Right renal pelvis (tissue), 4 donors: ENCODE measurements around the gene FDX1. TPM values are rescaled to one million over a fixed set of nuclear protein-coding genes. Genes with fewer than 3 reads are reported as not detected.

Source experiments
- DNase-seq, 4 donors: peaks; one replicate each; pipeline ENCODE4 v3.0.0-alpha.2; 2013; ENCODE audit warnings: low read depth in 4 of 4, low spot score in 3 of 4, missing footprints in 1 of 4
- polyA plus RNA-seq, 4 donors: library from polyadenylated mRNA; unstranded; fragments of 120-200 nt; gene quantifications; one replicate each; pipeline ENCODE4 v1.2.1, GENCODE V29; 2013; ENCODE audit not compliant: insufficient read length in 4 of 4

The FDX1 gene
- polyA plus RNA-seq, 4 donors, result 23.3 to 23.9 (median 23.6) TPM

DNA sequence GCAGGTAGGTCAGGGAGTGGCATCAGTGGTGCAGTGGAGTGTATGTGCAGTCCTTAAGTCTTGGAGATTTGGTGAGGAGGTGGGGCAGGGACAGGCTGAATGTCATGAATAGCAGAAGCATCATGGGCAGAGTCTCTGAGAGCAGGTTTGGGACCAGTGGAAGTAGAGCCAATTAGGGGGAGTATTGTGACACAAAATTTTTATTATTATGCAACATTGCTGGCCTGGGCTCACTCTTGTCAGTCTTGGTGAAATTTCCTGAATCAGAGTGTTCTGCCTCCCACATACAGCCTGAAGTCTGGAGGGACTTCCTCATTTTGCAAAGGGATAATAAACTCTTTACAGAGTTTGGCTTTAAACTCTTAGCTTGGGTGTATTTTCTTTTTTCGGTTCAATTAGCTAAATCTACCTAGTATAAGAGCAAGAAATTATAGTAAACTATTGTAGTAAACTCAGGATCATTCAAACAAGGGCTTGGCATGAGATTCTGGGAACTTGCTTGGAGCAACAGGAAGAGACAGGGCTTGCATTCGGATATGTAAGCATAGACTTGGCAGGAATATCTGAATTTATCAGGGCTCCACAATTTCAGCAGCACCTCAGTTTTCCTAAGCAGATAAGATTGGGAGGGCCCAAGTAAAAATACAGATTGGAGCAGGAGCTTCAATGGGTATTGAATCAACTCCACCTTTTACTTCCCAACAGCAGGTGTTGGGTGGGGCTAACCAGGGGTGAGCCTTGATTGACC, 67.7 kb downstream of the FDX1 start:
- DNase-seq, result no peak

DNA sequence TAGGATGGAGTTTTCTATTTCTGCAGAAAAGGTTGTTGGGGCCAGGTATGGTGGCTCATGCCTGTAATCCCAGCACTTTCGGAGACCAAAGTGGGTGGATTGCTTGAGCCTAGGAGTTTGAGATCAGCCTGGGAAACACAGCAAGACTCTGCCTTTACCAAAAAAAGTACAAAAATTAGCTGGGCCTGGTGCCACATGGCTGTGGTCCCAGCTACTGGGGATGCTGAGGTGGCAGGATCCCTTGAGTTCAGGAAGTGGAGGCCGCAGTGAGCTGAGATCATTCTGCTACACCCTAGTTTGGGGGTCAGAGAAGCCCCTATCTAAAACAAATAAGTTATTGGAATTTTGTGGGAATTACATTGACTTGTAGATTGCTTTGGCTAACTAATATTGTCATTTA, 71.7 kb downstream of the FDX1 start:
- DNase-seq, result no peak

DNA sequence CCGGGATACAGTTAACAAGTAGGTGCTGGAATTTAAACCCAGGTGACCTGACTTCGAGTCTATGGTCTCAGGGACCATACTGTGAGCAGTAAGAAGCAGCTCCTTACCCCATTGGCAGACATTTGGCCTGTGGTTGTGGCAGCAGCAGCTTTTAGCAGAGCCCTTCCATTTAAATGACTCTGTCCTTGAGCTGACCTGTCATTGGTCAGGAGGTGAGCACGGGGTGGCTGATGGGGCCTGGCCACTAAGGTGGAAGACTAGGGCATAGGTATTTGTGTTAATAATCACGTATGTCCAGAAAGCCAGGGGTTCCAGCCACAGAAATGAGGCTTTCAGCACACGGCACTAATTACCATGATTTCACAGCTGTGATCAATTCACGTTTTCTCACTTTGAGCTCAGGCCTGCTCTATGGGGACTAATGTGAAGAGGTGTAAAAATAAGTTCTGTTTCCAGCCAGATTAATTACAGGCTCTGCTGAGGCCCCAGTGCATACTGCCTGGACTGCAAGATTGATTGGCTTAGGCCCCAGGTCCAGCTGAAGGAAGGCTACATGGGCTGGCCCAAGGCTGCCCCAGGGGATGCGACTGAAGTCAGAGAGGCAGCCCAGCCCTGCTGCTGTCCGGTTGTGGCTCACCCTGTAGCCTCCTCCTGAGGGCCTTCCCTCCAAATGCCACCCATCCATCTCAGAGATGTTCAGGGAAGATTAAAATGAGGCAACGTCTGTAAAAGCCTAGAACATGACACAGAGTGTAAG, 76.0 kb downstream of the FDX1 start:
- no peak for DNase-seq

DNA sequence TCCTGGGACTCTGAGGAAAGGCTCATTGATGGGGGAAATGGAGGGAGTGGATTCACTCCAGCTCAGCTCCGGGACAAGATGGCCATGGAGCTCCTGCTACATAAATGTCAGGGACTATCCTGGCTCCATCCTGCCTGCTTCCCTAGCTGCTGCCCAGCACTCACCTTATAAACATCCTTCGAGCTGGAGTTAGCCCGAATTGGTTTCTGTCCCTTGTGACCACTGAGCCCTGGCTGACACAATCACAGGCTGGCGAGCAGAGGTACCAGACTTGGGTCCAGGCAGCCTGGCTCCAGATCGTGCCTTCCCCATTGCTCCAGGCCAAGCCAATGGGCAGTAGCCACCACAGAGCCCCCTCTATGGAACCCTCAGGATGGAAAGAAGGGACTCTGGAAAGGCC, 77.6 kb downstream of the FDX1 start:
- DNase-seq, result no peak

DNA sequence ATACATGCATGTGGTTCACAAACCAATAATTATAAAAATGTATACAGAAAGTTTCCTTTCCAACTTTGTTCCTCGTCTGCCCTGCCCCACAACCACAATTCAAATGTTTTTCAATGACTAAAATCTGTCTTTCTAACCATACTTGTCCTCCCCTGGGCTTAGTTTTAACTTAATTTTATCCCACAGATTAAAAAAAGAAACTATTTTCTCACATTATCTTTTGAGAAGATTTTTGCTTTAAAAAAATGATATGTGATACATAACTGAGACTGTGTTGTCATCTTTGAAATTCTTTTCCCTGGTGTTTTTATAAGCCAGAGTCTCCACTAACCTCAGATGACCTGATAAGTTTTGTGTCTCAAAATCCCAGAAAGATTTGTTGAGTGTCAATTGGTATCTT, 79.0 kb downstream of the FDX1 start:
- DNase-seq, result no peak

DNA sequence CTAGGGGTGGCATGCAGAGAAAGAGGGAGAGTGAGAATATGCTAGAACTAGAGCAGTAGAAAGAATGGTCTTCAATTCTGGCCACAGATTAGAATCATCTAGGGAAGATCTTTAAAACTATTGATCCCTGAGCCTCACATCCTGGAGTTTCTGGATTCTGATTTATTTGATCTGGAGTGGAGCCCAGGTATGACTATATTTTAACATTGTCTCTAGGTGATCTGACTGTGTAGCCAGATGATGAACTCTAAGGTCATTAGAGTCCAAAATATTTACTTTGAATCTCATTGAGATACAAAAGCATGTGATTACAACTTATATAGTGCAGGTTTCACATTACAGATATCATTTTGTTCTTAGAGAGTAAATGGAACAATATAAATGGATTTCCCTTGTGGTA, 79.7 kb downstream of the FDX1 start:
- DNase-seq, result no peak

DNA sequence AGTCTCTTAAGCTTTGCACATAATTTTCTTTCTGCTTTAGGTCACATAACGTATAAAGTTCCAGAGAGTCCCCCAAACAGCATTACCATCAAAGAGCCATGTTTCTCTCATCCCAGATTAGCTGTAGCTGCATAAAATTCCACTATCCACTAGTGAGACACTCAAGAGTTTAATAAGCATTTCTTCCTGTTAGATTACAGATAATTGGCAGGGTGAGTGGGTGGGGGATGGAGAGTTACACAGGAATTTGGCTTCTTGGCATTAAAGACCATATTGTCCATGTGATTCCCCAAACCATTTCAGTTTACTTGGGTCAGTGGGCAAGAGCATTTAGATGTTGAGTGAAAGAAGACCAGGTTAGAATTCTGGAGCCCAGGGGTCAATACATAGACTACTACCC, 82.3 kb downstream of the FDX1 start:
- DNase-seq, result no peak

DNA sequence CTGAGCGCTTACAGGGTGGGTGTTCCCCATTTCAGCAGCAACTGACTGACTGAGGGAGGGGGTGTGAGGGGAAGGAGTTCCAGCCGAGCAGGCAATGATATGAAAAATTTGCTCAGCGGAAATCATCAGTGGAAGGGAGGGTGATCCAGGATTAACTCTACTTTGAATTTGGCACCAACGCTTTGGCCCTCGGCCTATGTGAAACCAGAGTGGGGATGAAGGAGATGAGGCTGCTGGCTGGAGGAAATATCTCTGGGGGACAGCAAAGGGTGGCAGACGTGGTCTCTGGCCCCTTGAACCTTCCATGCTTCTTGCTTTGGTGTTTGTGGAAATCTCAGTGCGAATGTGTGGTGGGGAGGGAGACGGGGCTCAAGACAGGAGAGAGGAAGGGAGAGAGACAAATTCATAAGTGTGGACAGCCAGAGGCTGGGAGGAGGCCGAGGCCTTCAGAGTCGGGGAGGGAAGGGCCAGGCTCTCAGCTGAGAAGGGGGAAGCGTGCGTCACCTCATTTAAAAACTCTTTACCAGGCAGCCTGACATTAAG, 83.6 kb downstream of the FDX1 start:
- DNase-seq, result no peak

DNA sequence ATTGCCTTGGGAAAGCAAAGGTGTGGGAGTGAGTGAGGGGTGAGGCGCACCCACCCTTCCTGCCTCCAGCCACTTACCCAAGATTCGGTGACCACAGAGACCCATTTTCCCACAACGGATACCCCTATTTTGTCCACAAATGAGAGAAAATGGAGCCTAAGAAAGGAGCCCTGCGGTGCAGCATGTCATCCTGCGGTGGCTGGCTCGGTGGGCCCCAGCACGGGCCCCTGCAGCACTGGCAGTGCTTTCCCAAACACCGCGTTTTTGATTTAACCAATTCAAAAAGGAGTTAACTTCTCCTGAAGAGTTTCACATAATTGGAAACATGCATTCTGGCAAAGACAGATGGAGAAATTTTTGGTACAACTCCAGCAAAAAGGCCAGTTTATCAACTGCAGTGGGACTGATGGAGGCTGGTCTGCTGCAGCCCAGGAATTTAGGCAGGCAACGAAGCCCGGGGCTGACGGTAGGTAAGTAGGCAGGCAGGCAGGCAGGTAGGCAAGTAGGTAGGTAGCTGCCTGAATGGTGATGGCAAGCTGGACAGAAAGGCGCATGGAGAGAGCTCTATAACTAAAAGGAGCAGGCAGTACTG, 84.2 kb downstream of the FDX1 start:
- DNase-seq, result no peak

Other genes starting within 250 kb of the FDX1 start
- gene RDX, start 133.3 kb upstream of the FDX1 start, polyA plus RNA-seq, result 100 to 1,000 TPM; 120 to 177 (median 152) TPM